GM19438 (cell line): ENCODE measurements around the gene C2orf92.

Experiments used
- ATAC-seq: cut with Tn5 transposase; IDR thresholded peaks from one replicate; pipeline ENCODE4 v1.9.1; 2021; ENCODE audit warnings: low read depth; ENCODE audit not compliant: unreplicated experiment

C2orf92 gene

GRCh38 chr2:97726261-97727064 lies 57.0 kb downstream of the C2orf92 start:
- no peak for ATAC-seq

GRCh38 chr2:97727296-97727695 lies 57.8 kb downstream of the C2orf92 start:
- ATAC-seq: no peak

GRCh38 chr2:97728091-97728731 lies 58.7 kb downstream of the C2orf92 start:
- ATAC-seq: no peak

DNA sequence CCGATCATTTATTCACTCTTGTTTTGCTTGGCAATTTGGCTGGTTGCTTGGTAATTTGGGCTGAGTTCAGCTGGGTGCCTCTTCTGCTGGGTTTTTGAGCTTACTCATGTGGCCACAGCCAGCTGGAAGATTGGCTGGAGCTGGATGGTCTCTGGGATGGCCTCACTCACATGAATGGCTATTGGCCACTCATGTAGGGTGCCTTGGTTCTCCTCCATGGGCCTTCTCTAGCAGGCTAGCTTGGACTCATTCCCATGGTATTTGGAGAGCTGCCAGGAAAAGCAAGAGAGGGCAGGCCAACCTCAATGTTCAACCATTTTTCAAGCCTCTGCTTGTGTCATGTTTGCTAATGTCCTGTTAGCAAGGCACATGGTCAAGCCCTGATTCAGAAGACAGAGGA lies 60.7 kb downstream of the C2orf92 start:
- no peak for ATAC-seq

GRCh38 chr2:97731274-97732020 lies 61.9 kb downstream of the C2orf92 start:
- no peak for ATAC-seq

- ATAC-seq: no peak
These were observed 63.2 kb downstream of the C2orf92 start for GRCh38 chr2:97732436-97733340.

- ATAC-seq: no peak
These were observed 64.0 kb downstream of the C2orf92 start for GRCh38 chr2:97733341-97734035.

DNA sequence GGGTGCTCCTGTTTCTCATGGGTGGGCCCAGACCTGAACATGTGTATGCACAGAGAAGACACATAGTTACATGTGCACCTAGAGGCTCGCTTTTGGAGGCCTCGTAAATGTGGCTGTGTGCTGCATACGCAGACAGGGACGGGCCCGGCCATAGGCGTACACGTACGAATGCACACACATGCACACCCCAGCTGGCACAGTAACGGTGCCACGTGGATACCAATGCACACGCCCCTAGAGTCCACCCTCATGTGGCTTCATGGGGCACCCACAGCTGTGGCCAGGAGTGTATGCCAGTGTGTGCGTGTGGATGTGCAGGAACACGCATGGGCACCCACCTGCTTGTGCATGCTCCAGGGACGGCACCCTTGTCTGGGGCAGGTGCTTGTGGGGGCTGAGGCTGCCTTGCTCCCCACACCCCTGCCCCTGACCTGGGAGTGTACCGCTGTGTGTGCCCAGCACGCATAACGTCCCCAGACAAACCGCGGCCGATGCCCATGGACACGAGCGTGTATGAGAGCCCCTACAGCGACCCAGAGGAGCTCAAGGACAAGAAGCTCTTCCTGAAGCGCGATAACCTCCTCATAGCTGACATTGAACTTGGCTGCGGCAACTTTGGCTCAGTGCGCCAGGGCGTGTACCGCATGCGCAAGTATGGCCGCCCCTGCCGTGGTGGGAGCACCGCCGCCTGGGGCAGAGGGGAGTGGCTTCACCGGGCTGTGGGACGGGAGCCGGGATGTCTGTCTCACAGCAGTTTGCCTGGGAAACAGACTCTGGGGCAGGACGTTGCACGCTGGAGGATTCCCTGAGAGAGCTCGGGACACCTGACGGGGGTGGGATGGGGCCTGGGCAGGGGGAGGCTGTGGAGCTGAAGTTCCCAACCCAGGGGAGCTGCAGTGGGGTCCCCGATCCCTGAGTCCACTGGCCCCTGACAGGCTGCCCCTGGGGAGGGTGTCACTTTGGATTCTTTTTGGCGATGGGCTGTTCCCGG lies 64.8 kb downstream of the C2orf92 start:
- ATAC-seq: no peak

DNA sequence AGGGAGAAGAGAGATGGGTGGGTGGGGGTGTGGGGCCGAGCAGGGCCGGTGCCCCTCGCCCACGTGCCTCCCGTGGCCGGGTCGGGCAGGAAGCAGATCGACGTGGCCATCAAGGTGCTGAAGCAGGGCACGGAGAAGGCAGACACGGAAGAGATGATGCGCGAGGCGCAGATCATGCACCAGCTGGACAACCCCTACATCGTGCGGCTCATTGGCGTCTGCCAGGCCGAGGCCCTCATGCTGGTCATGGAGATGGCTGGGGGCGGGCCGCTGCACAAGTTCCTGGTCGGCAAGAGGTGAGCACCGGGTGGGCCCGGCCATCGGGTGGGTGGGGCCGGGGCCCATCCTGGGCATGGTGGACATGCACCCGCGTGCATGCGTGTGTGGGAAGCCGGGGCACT lies 65.6 kb downstream of the C2orf92 start:
- no peak for ATAC-seq

DNA sequence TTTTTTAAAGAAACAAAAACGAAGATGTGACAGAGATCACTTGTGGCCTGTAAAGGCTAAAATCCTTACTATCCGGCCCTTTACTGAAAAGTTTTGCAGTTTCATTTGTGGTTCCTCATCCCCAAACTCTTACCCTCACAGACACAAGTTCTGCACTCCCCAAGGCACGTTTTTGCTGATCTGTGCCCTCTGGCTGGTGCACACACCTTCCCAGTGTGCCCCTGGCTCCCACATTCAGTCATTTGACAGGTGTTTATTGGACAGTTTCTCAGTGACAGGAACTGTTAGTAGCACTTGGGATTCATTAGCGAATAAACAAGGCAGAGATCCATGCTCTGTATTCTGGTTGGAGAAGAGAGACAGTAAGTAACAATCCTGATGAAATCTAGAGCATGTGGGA lies 66.7 kb downstream of the C2orf92 start:
- ATAC-seq: no peak

DNA sequence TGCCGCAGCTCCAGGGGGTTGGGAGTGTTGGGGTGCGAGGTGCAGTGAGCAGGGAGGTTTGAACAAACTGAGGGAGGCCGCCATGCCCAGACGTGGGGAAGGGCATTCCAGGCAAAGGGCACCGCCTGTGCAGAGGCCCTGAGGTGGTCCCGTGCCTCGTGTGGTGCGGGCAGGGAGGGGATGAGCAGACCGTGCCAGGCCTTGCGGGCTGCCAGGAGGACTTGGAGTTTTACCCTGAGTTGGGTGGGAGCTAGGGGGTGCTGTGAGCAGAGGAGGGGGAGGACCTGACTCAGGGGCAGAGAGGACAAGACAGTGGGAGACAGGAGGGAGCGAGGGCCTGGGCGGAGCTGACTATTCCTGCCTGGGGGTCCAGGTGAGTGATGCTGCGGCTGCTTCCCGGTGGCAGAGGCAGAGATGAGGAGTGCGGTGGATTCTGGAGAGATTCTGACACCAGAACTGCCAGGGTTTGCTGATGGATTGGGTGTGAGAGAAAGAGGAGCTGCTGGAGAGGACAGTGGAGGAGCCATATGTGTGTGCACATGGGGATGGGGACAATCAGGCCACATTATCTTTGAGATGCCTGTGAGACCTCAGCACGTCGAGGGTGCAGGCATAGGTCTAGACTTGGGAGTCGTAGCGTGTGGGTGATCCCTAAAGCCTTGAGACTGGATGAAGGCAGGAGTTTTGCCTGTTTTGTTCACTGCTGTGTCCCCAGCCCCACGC lies 67.3 kb downstream of the C2orf92 start:
- no peak for ATAC-seq

GRCh38 chr2:97737421-97738178 lies 68.1 kb downstream of the C2orf92 start:
- no peak for ATAC-seq

GRCh38 chr2:97738179-97739019 lies 68.9 kb downstream of the C2orf92 start:
- ATAC-seq: no peak

GRCh38 chr2:97739020-97739892 lies 69.7 kb downstream of the C2orf92 start:
- ATAC-seq: no peak

GRCh38 chr2:97739893-97740245 lies 70.4 kb downstream of the C2orf92 start:
- no peak for ATAC-seq
